Calu3 (cell line): ENCODE results near the gene INAVA. TPM values are rescaled to one million over a fixed set of nuclear protein-coding genes. Genes with fewer than 3 reads are reported as not detected.

ENCODE experiments used
- BruUV-seq: library from RNA; stranded (reverse); fragments of 400-500 nt; replicated peaks from 2 replicates; lab custom pipeline; 2021; lab: Mats Ljungman, UMichigan
- CTCF ChIA-PET: fragments of 300-600 bp; sonication (Branson Sonifier 250); formaldehyde crosslinking; loops from one replicate; lab custom pipeline; 2022; ENCODE audit warnings: antibody characterized with exemption; lab: Charles Lee
- DNase-seq: peaks from one replicate; pipeline ENCODE4 v3.0.0; 2022
- H3K27ac Mint-ChIP-seq: one replicate; pipeline ENCODE4 v1.8.0; 2022; ENCODE audit warnings: mixed read lengths; ENCODE audit not compliant: unreplicated experiment
- H3K27me3 Mint-ChIP-seq: one replicate; pipeline ENCODE4 v1.8.0; 2022; ENCODE audit warnings: mixed read lengths; ENCODE audit not compliant: unreplicated experiment
- H3K36me3 Mint-ChIP-seq: one replicate; pipeline ENCODE4 v1.8.0; 2022; ENCODE audit warnings: mild to moderate bottlenecking, moderate library complexity, mixed read lengths; ENCODE audit not compliant: insufficient read depth, unreplicated experiment
- H3K4me1 Mint-ChIP-seq: one replicate; pipeline ENCODE4 v1.8.0; 2022; ENCODE audit warnings: mild to moderate bottlenecking, low read depth, mixed read lengths; ENCODE audit not compliant: unreplicated experiment
- H3K4me3 Mint-ChIP-seq: one replicate; pipeline ENCODE4 v1.8.0; 2022; ENCODE audit warnings: mild to moderate bottlenecking, low read depth, moderate library complexity, mixed read lengths; ENCODE audit not compliant: unreplicated experiment
- H3K9me3 Mint-ChIP-seq: one replicate; pipeline ENCODE4 v1.8.0; 2022; ENCODE audit warnings: low read depth, mixed read lengths; ENCODE audit not compliant: unreplicated experiment
- CTCF ChIP-seq: fragments of 200-600 bp; IDR thresholded peaks from one replicate; pipeline ENCODE4 v1.8.0; 2022; ENCODE audit warnings: antibody characterized with exemption; ENCODE audit not compliant: unreplicated experiment
- intact Hi-C: fragments of 100-400 bp; cut with micrococcal nuclease; formaldehyde crosslinking; loops from one replicate; pipeline ENCODE4 v1.10.0; 2022; ENCODE audit not compliant: unreplicated experiment
- total RNA-seq: library from RNA; stranded (reverse); gene quantifications from 2 replicates; pipeline ENCODE4 v1.2.3, GENCODE V29; 2022

INAVA gene
- total RNA-seq, 1 experiment from 2014 or later = 175 TPM

GRCh38 chr1:200938955-200939354 lies 44.3 kb downstream of the INAVA start:
- no peaks in the 10 kb centered on the region for H3K4me1 Mint-ChIP-seq
- H3K27me3 Mint-ChIP-seq = no peaks in the 10 kb centered on the region
- BruUV-seq = no TSS peak
- H3K9me3 Mint-ChIP-seq = no peaks in the 10 kb centered on the region
- H3K4me3 Mint-ChIP-seq = no peak overlapping the region
- TF ChIP-seq CTCF = no peak
- no peak overlapping the region for H3K27ac Mint-ChIP-seq
- H3K36me3 Mint-ChIP-seq = peaks cover 26% of the 10 kb centered on the region
- intact Hi-C loops = no loop called here
- DNase-seq = no peak
- CTCF ChIA-PET = interaction anchor here (0.6 to 0.7 kb wide), 5 partner anchors 9 to 318 kb away, joined by 3 to 6 read pairs (median 4); no protein-coding TSS in a partner anchor

- Mint-ChIP-seq H3K4me3 (no peak overlapping the region), H3K4me1 (no peaks in the 10 kb centered on the region), H3K27ac (no peak overlapping the region), H3K27me3 (no peaks in the 10 kb centered on the region), H3K9me3 (peaks cover 10% of the 10 kb centered on the region), H3K36me3 (peaks cover 27% of the 10 kb centered on the region)
- no peak for DNase-seq
- intact Hi-C loops = no loop called here
- no TSS peak for BruUV-seq
- TF ChIP-seq CTCF = no peak
- CTCF ChIA-PET = no interaction called here
Measured at GRCh38 chr1:200945111-200945510, 50.4 kb downstream of the INAVA start.

GRCh38 chr1:200947059-200947566 lies 52.4 kb downstream of the INAVA start:
- Mint-ChIP-seq H3K36me3 (peaks cover 22% of the 10 kb centered on the region), H3K4me1 (no peaks in the 10 kb centered on the region), H3K27ac (no peak overlapping the region), H3K27me3 (no peaks in the 10 kb centered on the region), H3K9me3 (peaks cover 10% of the 10 kb centered on the region), H3K4me3 (no peak overlapping the region)
- BruUV-seq = no TSS peak
- intact Hi-C loops = no loop called here
- CTCF ChIA-PET = no interaction called here
- DNase-seq = no peak
- TF ChIP-seq CTCF = no peak

GRCh38 chr1:200949626-200950025 lies 54.9 kb downstream of the INAVA start:
- no peak for TF ChIP-seq CTCF

More at GRCh38 chr1:200949626-200950025, 54.9 kb downstream of the INAVA start:
- no peak overlapping the region for H3K27ac Mint-ChIP-seq
- DNase-seq = no peak
- H3K9me3 Mint-ChIP-seq = peaks cover 10% of the 10 kb centered on the region
- no peak overlapping the region for H3K4me3 Mint-ChIP-seq
- H3K4me1 Mint-ChIP-seq = no peaks in the 10 kb centered on the region
- H3K36me3 Mint-ChIP-seq = peaks cover 20% of the 10 kb centered on the region
- intact Hi-C loops = no loop called here
- no TSS peak for BruUV-seq
- CTCF ChIA-PET = no interaction called here
- H3K27me3 Mint-ChIP-seq = no peaks in the 10 kb centered on the region
